CD4-positive, alpha-beta T cell (primary cell): ENCODE data around the gene ZFX. TPM values are rescaled to one million over a fixed set of nuclear protein-coding genes. Genes with fewer than 3 reads are reported as not detected.

Source experiments
- ATAC-seq: fragments of 200-7000 bp; cut with Tn5 transposase; one replicate; pipeline ENCODE4 v1.10.0; 2022; ENCODE audit warnings: mild to moderate bottlenecking; ENCODE audit not compliant: poor library complexity
- CTCF ChIA-PET: fragments of 350-600 bp; sonication (Branson Sonifier 250); formaldehyde crosslinking; loops from one replicate; lab custom pipeline; 2021; ENCODE audit warnings: antibody characterized with exemption, inconsistent platforms; lab: Charles Lee
- POLR2A ChIA-PET: fragments of 350-600 bp; sonication (Branson Sonifier 250); formaldehyde crosslinking; loops from one replicate; lab custom pipeline; 2021; ENCODE audit warnings: antibody characterized with exemption, inconsistent platforms; lab: Charles Lee
- DNase-seq, 14 experiments: peaks; one replicate each; pipeline ENCODE4 v3.0.0-alpha.2; 2013 to 2020; ENCODE audit warnings: mixed read lengths in 2 of 14
- H3K27ac ChIP-seq, 2 donors: one replicate each; pipeline versions ENCODE4 v1.5.1 to v1.7.0; 2013; ENCODE audit warnings: low read length in 2 of 2, low read depth in 1 of 2, mild to moderate bottlenecking in 1 of 2
- H3K27me3 ChIP-seq, 2 experiments: 1 replicate in 1 of 2; 2 replicates in 1 of 2; pipeline versions ENCODE4 v1.6.1 to v1.7.0; 2013; ENCODE audit warnings: low read length in 2 of 2, control low read depth in 1 of 2, mild to moderate bottlenecking in 1 of 2, moderate library complexity in 1 of 2; ENCODE audit not compliant: insufficient read depth in 2 of 2, control insufficient read depth in 1 of 2
- H3K36me3 ChIP-seq: one replicate; pipeline ENCODE4 v1.6.1; 2013; ENCODE audit warnings: low read length, control low read depth; ENCODE audit not compliant: insufficient read depth
- H3K4me1 ChIP-seq: one replicate; pipeline ENCODE4 v1.6.1; 2013; ENCODE audit warnings: low read length, control low read depth; ENCODE audit not compliant: insufficient read depth
- H3K4me3 ChIP-seq: one replicate; pipeline ENCODE4 v1.5.1; 2013; ENCODE audit warnings: mild to moderate bottlenecking, low read length, moderate library complexity
- H3K9me3 ChIP-seq, 2 experiments: 1 replicate in 1 of 2; 2 replicates in 1 of 2; pipeline versions ENCODE4 v1.6.1 to v1.7.0; 2013; ENCODE audit warnings: low read length in 2 of 2, mild to moderate bottlenecking in 2 of 2, control low read depth in 1 of 2, moderate library complexity in 1 of 2; ENCODE audit not compliant: control insufficient read depth in 1 of 2, insufficient read depth in 1 of 2
- H3K27ac Mint-ChIP-seq: one replicate; pipeline ENCODE4 v1.8.0; 2020; ENCODE audit warnings: mixed read lengths
- H3K27me3 Mint-ChIP-seq: one replicate; pipeline ENCODE4 v1.8.0; 2021; ENCODE audit warnings: mixed read lengths
- H3K36me3 Mint-ChIP-seq: one replicate; pipeline ENCODE4 v1.8.0; 2021; ENCODE audit warnings: low read depth, mixed read lengths
- H3K4me1 Mint-ChIP-seq: one replicate; pipeline ENCODE4 v1.8.0; 2021; ENCODE audit warnings: low read depth, mixed read lengths
- H3K4me3 Mint-ChIP-seq: one replicate; pipeline ENCODE4 v1.8.0; 2020; ENCODE audit warnings: mild to moderate bottlenecking, mixed read lengths
- H3K9me3 Mint-ChIP-seq: one replicate; pipeline ENCODE4 v1.8.0; 2020; ENCODE audit warnings: mixed read lengths
- CTCF ChIP-seq: fragments of 200-600 bp; IDR thresholded peaks from one replicate; pipeline ENCODE4 v1.8.0; 2022; ENCODE audit warnings: antibody characterized with exemption, mild to moderate bottlenecking
- intact Hi-C, 2 experiments: fragments of 100-400 bp; cut with DNase I in 1 of 2; cut with micrococcal nuclease in 1 of 2; formaldehyde crosslinking; loops; one replicate each; pipeline versions ENCODE4 v1.15.1 to v1.9.0; 2023 to 2025; cut with DNase I, micrococcal nuclease
- total RNA-seq, 174 experiments: library from RNA in 2 of 174; stranded (reverse) in 2 of 174; gene quantifications; one replicate each; pipeline ENCODE4 v1.2.3 and lab custom pipeline; 2021 to 2026

Gene ZFX
- total RNA-seq, 2 experiments from 2014 or later: 44.2 to 50.1 TPM

- CTCF ChIA-PET: interaction anchor here (1.0 kb wide), 1 partner anchor 101 kb away, joined by 3 read pairs; no protein-coding TSS in a partner anchor
- POLR2A ChIA-PET: no interaction called here
- Mint-ChIP-seq H3K4me1 (peaks cover 69% of the 10 kb centered on the region), H3K9me3 (no peaks in the 10 kb centered on the region), H3K27me3 (no peaks in the 10 kb centered on the region), H3K27ac (peak overlapping the region; percentile 67), H3K36me3 (peaks cover 36% of the 10 kb centered on the region), H3K4me3 (peak overlapping the region; percentile 8)
- ATAC-seq (no peak), DNase-seq (no peak)
- Histone ChIP-seq H3K4me3 (no peak overlapping the region), H3K36me3 (peaks cover 8% of the 10 kb centered on the region), H3K27ac (no peak overlapping the region), H3K9me3 (no peaks in the 10 kb centered on the region), H3K27me3 (no peaks in the 10 kb centered on the region), H3K4me1 (peaks cover 7% of the 10 kb centered on the region)
- TF ChIP-seq CTCF: no peak
- intact Hi-C loops: loop anchor here in 1 of 2 experiments (2.0 kb wide), 1 partner anchor 15 kb away; no protein-coding TSS in a partner anchor
Observed at GRCh38 chrX:24167719-24168472, 18.4 kb downstream of the ZFX start.

- TF ChIP-seq CTCF: no peak
Observed at GRCh38 chrX:24168807-24169206, 19.3 kb downstream of the ZFX start.

GRCh38 chrX:24169211-24169610 lies 19.7 kb downstream of the ZFX start:
- Histone ChIP-seq H3K9me3 (no peaks in the 10 kb centered on the region), H3K4me3 (no peak overlapping the region), H3K36me3 (peaks cover 18% of the 10 kb centered on the region), H3K27ac (peak overlapping the region in 1 of 2 donors; percentile 0), H3K4me1 (peaks cover 3% of the 10 kb centered on the region), H3K27me3 (no peaks in the 10 kb centered on the region)
- peaks cover 63% of the 10 kb centered on the region for H3K4me1 Mint-ChIP-seq
- intact Hi-C loops: loop anchor here in 1 of 2 experiments (2.0 kb wide), 1 partner anchor 16 kb away; no protein-coding TSS in a partner anchor
- H3K4me3 Mint-ChIP-seq: peak overlapping the region; percentile 62
- TF ChIP-seq CTCF: no peak
- no peaks in the 10 kb centered on the region for H3K9me3 Mint-ChIP-seq
- ChIA-PET CTCF (interaction anchor here (0.7 kb wide), 1 partner anchor 115 kb away, joined by 3 read pairs; no protein-coding TSS in a partner anchor), POLR2A (no interaction called here)
- DNase-seq: no peak
- peaks cover 39% of the 10 kb centered on the region for H3K36me3 Mint-ChIP-seq
- no peaks in the 10 kb centered on the region for H3K27me3 Mint-ChIP-seq
- H3K27ac Mint-ChIP-seq: peak overlapping the region; percentile 72
- ATAC-seq: no peak

More at GRCh38 chrX:24168807-24169206, 19.3 kb downstream of the ZFX start:
- H3K36me3 Mint-ChIP-seq: peaks cover 39% of the 10 kb centered on the region
- H3K27me3 Mint-ChIP-seq: no peaks in the 10 kb centered on the region
- H3K9me3 Mint-ChIP-seq: no peaks in the 10 kb centered on the region
- Histone ChIP-seq H3K36me3 (peaks cover 17% of the 10 kb centered on the region), H3K4me1 (peaks cover 3% of the 10 kb centered on the region), H3K4me3 (no peak overlapping the region), H3K27me3 (no peaks in the 10 kb centered on the region), H3K9me3 (no peaks in the 10 kb centered on the region), H3K27ac (no peak overlapping the region)
- DNase-seq (no peak), ATAC-seq (no peak)
- intact Hi-C loops: loop anchor here in 1 of 2 experiments (2.0 kb wide), 1 partner anchor 16 kb away; no protein-coding TSS in a partner anchor
- ChIA-PET POLR2A (no interaction called here), CTCF (interaction anchor here (0.7 to 1.0 kb wide), 2 partner anchors 102 to 115 kb away, joined by 3 read pairs; no protein-coding TSS in a partner anchor)
- peaks cover 67% of the 10 kb centered on the region for H3K4me1 Mint-ChIP-seq
- peak overlapping the region; percentile 62 for H3K4me3 Mint-ChIP-seq
- peak overlapping the region; percentile 72 for H3K27ac Mint-ChIP-seq
